ENCODE measurements around the gene ARHGEF38.

DNA sequence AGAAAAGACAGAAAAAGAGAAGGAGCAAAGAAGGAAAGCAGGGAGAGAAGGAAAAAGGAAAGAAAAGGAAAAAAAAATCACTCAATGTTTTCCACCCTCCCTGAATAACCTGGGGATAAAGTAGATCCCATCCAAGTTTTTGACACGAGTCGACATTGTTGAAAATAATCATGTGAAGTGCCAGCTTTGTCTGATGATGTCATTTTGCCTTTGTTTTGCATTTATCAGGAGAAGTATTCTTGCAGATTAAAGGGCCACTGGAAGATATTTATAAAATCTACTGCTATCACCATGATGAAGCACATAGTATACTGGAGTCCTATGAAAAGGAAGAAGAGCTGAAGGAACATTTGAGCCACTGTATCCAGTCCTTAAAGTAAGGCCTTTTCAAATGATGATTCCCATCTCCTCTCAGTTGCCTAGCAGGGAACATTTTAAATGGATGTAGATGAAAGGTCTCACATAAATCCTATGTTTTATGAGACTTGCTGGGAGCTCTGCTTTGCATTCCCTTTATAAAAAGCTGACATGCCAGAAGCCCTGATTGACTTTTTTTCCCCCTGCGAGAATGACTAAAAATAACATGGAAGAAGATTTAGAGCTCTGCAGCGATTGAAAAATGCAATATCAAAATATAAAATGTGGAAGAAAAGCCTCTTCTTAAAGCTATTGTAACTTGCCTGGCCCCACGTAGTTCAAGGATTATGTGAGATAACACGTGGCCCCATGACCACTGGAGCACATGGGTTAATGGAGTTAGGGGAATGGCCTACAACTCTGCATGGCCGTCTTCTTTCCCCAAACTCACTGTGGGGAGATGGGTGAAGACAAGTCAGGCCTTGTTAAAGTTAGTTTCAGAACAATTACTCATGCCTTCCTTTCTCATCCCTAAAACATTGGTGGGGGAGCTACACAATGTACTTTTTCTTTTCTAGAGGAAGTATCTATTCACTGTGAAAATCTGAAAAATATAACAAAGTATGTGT lies 78.5 kb downstream of the ARHGEF38 start:
- TF ChIP-seq POLR2A (IDR thresholded peaks at IDR 0.05) (no peak), EP300 (IDR thresholded peaks at IDR 0.05) (no peak)
- TF ChIP-seq, protein P1, sequence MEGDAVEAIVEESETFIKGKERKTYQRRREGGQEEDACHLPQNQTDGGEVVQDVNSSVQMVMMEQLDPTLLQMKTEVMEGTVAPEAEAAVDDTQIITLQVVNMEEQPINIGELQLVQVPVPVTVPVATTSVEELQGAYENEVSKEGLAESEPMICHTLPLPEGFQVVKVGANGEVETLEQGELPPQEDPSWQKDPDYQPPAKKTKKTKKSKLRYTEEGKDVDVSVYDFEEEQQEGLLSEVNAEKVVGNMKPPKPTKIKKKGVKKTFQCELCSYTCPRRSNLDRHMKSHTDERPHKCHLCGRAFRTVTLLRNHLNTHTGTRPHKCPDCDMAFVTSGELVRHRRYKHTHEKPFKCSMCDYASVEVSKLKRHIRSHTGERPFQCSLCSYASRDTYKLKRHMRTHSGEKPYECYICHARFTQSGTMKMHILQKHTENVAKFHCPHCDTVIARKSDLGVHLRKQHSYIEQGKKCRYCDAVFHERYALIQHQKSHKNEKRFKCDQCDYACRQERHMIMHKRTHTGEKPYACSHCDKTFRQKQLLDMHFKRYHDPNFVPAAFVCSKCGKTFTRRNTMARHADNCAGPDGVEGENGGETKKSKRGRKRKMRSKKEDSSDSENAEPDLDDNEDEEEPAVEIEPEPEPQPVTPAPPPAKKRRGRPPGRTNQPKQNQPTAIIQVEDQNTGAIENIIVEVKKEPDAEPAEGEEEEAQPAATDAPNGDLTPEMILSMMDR (IDR thresholded peaks at IDR 0.05): no peak

Data from ovary (tissue), 3 donors.